Endodermal cell (in vitro differentiated cells): ENCODE results near the gene MUC2. TPM values are rescaled to one million over a fixed set of nuclear protein-coding genes. Genes with fewer than 3 reads are reported as not detected.
A peak's percentile ranks its signal among the peaks of the same experiment; 100 is the strongest.

Experiments
- DNase-seq: peaks from one replicate; pipeline ENCODE4 v3.0.0-alpha.2; 2017
- H3K27ac ChIP-seq: 2 replicates; pipeline ENCODE4 v1.5.1; 2013; ENCODE audit warnings: mild to moderate bottlenecking, low read depth, low read length, moderate library complexity
- H3K27me3 ChIP-seq: 2 replicates; pipeline ENCODE4 v1.6.1; 2013; ENCODE audit warnings: mild to moderate bottlenecking, low read length, moderate library complexity; ENCODE audit not compliant: insufficient read depth, control insufficient read depth, poor library complexity, severe bottlenecking
- H3K36me3 ChIP-seq: 2 replicates; pipeline ENCODE4 v1.7.0; 2013; ENCODE audit warnings: mild to moderate bottlenecking, low read length, moderate library complexity; ENCODE audit not compliant: control insufficient read depth, insufficient read depth
- H3K4me1 ChIP-seq: one replicate; pipeline ENCODE4 v1.7.0; 2013; ENCODE audit warnings: low read length; ENCODE audit not compliant: control insufficient read depth, insufficient read depth
- H3K4me3 ChIP-seq: 2 replicates; pipeline ENCODE4 v1.5.1; 2013; ENCODE audit warnings: mild to moderate bottlenecking, low read length, moderate library complexity
- H3K9ac ChIP-seq: 2 replicates; pipeline ENCODE4 v1.6.1; 2013; ENCODE audit warnings: mild to moderate bottlenecking, low read length, moderate library complexity; ENCODE audit not compliant: poor library complexity, severe bottlenecking; ENCODE audit errors: extremely low read depth
- H3K9me3 ChIP-seq: 2 replicates; pipeline ENCODE4 v1.6.1; 2013; ENCODE audit warnings: mild to moderate bottlenecking, low read length, moderate library complexity; ENCODE audit not compliant: control insufficient read depth
- H3K27ac Mint-ChIP-seq: 2 replicates; pipeline ENCODE4 v1.8.0; 2020; ENCODE audit warnings: mixed read lengths
- H3K27me3 Mint-ChIP-seq: 2 replicates; pipeline ENCODE4 v1.8.0; 2021; ENCODE audit warnings: mild to moderate bottlenecking, mixed read lengths; ENCODE audit not compliant: insufficient read depth
- H3K36me3 Mint-ChIP-seq: 2 replicates; pipeline ENCODE4 v1.8.0; 2020; ENCODE audit warnings: low read depth, mixed read lengths
- H3K4me1 Mint-ChIP-seq: 2 replicates; pipeline ENCODE4 v1.8.0; 2020; ENCODE audit warnings: mixed read lengths
- H3K4me3 Mint-ChIP-seq: 2 replicates; pipeline ENCODE4 v1.8.0; 2020; ENCODE audit warnings: mild to moderate bottlenecking, moderate library complexity, mixed read lengths
- H3K9me3 Mint-ChIP-seq: 2 replicates; pipeline ENCODE4 v1.8.0; 2020; ENCODE audit warnings: mild to moderate bottlenecking, mixed read lengths
- WGBS, 2 experiments: methylation state at CpG; one replicate each; pipeline versions ENCODE4 v1.1.5 to v1.1.7; 2013; ENCODE audit warnings: missing lambda C conversion rate in 2 of 2, mixed read lengths in 1 of 2; ENCODE audit not compliant: insufficient coverage in 1 of 2, insufficient read length in 1 of 2; 5-methylcytosine and 5-hydroxymethylcytosine counted together
- long read RNA-seq, 4 experiments: library from polyadenylated mRNA in 2 of 4; library from RNA in 1 of 4; library from capped mRNA in 1 of 4; stranded (forward) in 3 of 4; unstranded in 1 of 4; transcript quantifications; one replicate each; pipeline ENCODE4 v2.0.0, GENCODE V29; 2020 to 2021; ENCODE audit warnings: inconsistent platforms in 1 of 4
- polyA plus RNA-seq, 2 experiments: library from polyadenylated mRNA; stranded (reverse); fragments of 50-300 nt; gene quantifications; one replicate each; pipeline ENCODE4 v1.2.3, GENCODE V29; 2013
- total RNA-seq, 2 donors: library from RNA; stranded (reverse); fragmentation: NEBNext Ultra II Directional in 1 of 2; extraction: Animal tissue kit (Norgen Biotek cat#: 25700) in 1 of 2; gene quantifications; 2 replicates in 1 of 2; 3 replicates in 1 of 2; pipeline ENCODE4 v1.2.1, GENCODE V29; 2021
- TF ChIP-seq, protein P1 (sequence below): fragments of 200-600 bp; sonication (generic); conservative IDR thresholded peaks from 2 replicates; pipeline ENCODE4 v1.5.0; 2021; ENCODE audit warnings: antibody characterized with exemption, mild to moderate bottlenecking

The MUC2 gene
- not detected for total RNA-seq
- polyA plus RNA-seq (2013, experiment 1 of 2) = not detected
- polyA plus RNA-seq (2013, experiment 2 of 2) = not detected
- long read RNA-seq, experiment 1 = 0 reads
- long read RNA-seq, experiment 2 = 0 reads
- long read RNA-seq, experiment 3 = 0 reads
- long read RNA-seq, experiment 4 = 0 reads

DNA sequence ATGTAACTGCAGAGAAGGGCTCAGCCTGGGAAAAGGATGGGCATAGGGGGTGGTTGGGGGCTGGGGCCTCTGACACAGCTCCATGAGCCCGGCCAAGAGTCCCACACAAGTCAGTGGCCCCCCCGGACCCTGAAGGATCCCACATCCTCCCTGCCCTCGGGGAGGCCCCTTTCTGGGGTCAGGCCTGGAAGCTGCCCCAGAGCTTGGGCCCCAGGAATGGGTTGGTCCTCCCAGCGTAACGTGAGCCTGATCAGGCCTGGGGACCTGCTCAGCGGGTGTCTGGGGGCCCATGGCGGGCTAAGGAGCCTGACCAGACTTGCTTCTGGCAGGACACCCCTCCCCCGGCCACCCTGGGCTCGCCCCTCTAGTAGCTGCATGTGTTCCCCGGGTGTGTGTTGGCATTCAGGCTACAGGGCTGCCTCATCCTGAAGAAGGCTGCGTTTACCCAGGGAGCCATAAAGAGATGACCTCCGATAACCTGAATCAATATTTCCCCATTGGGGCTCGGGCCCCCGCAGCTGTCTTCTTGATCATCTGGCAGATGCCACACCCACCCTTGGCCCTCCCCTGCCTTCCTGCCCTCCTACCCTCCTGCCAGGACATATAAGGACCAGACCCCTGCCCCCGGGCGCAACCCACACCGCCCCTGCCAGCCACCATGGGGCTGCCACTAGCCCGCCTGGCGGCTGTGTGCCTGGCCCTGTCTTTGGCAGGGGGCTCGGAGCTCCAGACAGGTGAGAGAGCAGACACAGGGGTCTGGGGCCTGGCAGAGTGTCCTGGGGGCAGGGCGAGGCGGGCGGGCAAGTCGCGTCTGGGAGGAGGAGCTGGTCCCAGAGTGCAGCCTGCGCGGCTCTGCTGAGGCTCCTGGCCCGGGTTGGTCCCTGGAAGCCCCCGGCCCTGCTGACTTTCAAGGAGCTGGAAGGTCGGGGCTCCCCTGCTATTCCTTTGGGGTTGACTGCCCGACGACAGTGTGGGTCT is at the start of gene MUC2:
TSS of gene MUC2 (plus strand) at position 631 of the 978 bp plus-strand sequence.
- Histone ChIP-seq H3K9me3 (no peaks in the 10 kb centered on the region), H3K4me1 (no peaks in the 10 kb centered on the region), H3K4me3 (no peak within 1 kb of the TSS), H3K36me3 (no peaks in the 10 kb centered on the region), H3K27ac (no peak within 1 kb of the TSS), H3K27me3 (no peaks in the 10 kb centered on the region), H3K9ac (no peak within 1 kb of the TSS)
- Mint-ChIP-seq H3K4me1 (no peaks in the 10 kb centered on the region), H3K4me3 (no peak within 1 kb of the TSS), H3K36me3 (no peaks in the 10 kb centered on the region), H3K27me3 (no peaks in the 10 kb centered on the region), H3K9me3 (no peaks in the 10 kb centered on the region), H3K27ac (peak within 1 kb of the TSS; percentile 55)
- 88% methylated on average over 31 to 32 of the region's 32 CpGs for WGBS, 2 experiments
- TF ChIP-seq, protein P1, sequence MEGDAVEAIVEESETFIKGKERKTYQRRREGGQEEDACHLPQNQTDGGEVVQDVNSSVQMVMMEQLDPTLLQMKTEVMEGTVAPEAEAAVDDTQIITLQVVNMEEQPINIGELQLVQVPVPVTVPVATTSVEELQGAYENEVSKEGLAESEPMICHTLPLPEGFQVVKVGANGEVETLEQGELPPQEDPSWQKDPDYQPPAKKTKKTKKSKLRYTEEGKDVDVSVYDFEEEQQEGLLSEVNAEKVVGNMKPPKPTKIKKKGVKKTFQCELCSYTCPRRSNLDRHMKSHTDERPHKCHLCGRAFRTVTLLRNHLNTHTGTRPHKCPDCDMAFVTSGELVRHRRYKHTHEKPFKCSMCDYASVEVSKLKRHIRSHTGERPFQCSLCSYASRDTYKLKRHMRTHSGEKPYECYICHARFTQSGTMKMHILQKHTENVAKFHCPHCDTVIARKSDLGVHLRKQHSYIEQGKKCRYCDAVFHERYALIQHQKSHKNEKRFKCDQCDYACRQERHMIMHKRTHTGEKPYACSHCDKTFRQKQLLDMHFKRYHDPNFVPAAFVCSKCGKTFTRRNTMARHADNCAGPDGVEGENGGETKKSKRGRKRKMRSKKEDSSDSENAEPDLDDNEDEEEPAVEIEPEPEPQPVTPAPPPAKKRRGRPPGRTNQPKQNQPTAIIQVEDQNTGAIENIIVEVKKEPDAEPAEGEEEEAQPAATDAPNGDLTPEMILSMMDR = no peak
- no peak for DNase-seq

GRCh38 chr11:1025410-1026162 is 49.1 kb upstream of the MUC2 start:
- DNase-seq = peak; percentile 66
- Histone ChIP-seq H3K27ac (no peak overlapping the region), H3K4me3 (no peak overlapping the region), H3K27me3 (no peaks in the 10 kb centered on the region), H3K36me3 (no peaks in the 10 kb centered on the region), H3K9ac (no peak overlapping the region), H3K4me1 (no peaks in the 10 kb centered on the region), H3K9me3 (no peaks in the 10 kb centered on the region)
- H3K27me3 Mint-ChIP-seq = no peaks in the 10 kb centered on the region
- no peaks in the 10 kb centered on the region for H3K4me1 Mint-ChIP-seq
- no peak overlapping the region for H3K4me3 Mint-ChIP-seq
- TF ChIP-seq, protein P1 = no peak
- H3K9me3 Mint-ChIP-seq = no peaks in the 10 kb centered on the region
- H3K27ac Mint-ChIP-seq = no peak overlapping the region
- no peaks in the 10 kb centered on the region for H3K36me3 Mint-ChIP-seq
- whole genome bisulfite sequencing, 2 experiments = 92 to 93% methylated on average over 19 to 35 of the region's 35 CpGs

DNA sequence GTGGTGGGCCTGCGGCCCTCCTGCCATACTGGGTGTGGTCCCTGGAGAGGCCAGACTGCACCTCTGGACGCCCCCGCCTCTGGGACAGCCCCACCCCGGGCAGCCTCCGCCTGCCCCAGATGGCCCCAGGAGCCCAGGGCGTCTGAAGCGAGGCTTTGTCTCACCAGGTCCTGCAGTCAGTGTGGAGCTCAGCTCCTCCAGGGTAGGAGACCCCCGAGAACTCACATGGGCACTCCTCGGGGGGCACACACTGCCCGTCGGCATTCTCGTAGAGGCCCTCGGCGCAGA is 48.6 kb upstream of the MUC2 start:
- Histone ChIP-seq H3K9me3 (no peaks in the 10 kb centered on the region), H3K27me3 (no peaks in the 10 kb centered on the region), H3K36me3 (no peaks in the 10 kb centered on the region), H3K4me1 (no peaks in the 10 kb centered on the region), H3K4me3 (no peak overlapping the region), H3K27ac (no peak overlapping the region), H3K9ac (no peak overlapping the region)
- Mint-ChIP-seq H3K4me3 (no peak overlapping the region), H3K27ac (no peak overlapping the region), H3K9me3 (no peaks in the 10 kb centered on the region), H3K4me1 (no peaks in the 10 kb centered on the region), H3K36me3 (no peaks in the 10 kb centered on the region), H3K27me3 (no peaks in the 10 kb centered on the region)
- TF ChIP-seq, protein P1 = no peak
- no peak for DNase-seq
- 95 to 96% methylated on average over 9 to 14 of the region's 14 CpGs for WGBS, 2 experiments
